GM19455 (cell line): ENCODE data around the gene FIGNL2.

Source experiments
- ATAC-seq: cut with Tn5 transposase; IDR thresholded peaks from one replicate; pipeline ENCODE4 v1.9.1; 2021; ENCODE audit not compliant: unreplicated experiment

Gene FIGNL2

GRCh38 chr12:51860986-51861385, 12.5 kb upstream of the FIGNL2 start:
- no peak for ATAC-seq

DNA sequence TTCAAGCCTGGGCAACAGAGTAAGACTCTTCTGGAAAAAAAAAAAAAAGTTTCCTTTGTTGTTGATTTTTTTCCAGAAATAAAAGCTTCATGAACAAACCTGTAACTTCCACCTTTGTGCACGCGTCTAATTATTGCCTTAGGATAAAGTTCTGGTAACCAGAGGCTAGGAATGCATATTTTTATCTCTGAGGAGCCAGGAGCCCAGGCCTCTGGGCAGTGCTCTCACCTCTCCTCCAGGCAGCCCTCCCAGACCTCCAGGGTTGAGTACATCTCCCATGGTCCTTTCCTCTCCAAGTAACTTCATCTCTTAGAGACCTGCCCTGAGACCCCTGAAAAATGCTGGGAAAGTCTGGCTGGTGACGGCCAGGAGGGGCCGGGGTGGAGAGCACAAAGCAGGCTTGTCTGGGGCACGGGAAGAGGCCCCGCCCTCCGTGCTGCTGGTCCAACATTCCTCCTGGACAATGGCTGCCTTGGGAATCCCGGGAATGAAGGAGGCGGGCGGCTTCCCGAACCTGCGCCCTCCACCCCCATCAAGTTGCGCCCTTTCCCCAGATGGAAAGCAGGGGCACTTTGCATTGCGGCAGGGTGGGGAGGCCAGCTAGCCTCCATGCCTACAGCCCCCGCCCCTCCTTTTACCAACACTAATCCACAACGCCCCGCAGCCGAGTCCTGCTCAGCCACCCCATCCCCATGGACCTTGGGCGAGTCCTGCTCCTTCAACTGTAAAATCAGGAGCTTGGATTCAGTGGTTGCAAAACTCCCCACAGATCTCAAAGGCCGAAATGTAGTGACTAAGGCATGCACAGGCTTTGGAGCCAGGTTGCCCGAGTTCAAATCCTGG, 7.3 kb upstream of the FIGNL2 start:
- no peak for ATAC-seq

- no peak for ATAC-seq
These were observed 4.1 kb upstream of the FIGNL2 start for GRCh38 chr12:51852404-51853137.

- no peak for ATAC-seq
These were observed 3.1 kb upstream of the FIGNL2 start for GRCh38 chr12:51851413-51852124.

DNA sequence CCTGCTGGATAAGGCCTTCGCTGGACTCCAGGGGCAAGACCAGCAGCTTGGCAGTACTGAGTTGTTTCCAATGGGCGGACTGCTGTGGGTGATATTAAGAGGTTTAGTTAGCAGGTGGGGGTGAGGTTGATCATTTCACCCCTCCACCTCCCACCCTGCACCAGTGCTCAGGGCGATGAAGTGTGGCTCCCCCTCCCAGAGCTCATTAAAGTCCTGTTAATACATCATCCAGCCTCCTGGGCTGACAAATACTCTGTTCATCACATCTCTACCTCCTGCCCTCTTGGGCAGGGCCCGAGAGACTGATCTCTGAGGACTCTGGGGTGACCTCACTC, 2.4 kb upstream of the FIGNL2 start:
- ATAC-seq: no peak

DNA sequence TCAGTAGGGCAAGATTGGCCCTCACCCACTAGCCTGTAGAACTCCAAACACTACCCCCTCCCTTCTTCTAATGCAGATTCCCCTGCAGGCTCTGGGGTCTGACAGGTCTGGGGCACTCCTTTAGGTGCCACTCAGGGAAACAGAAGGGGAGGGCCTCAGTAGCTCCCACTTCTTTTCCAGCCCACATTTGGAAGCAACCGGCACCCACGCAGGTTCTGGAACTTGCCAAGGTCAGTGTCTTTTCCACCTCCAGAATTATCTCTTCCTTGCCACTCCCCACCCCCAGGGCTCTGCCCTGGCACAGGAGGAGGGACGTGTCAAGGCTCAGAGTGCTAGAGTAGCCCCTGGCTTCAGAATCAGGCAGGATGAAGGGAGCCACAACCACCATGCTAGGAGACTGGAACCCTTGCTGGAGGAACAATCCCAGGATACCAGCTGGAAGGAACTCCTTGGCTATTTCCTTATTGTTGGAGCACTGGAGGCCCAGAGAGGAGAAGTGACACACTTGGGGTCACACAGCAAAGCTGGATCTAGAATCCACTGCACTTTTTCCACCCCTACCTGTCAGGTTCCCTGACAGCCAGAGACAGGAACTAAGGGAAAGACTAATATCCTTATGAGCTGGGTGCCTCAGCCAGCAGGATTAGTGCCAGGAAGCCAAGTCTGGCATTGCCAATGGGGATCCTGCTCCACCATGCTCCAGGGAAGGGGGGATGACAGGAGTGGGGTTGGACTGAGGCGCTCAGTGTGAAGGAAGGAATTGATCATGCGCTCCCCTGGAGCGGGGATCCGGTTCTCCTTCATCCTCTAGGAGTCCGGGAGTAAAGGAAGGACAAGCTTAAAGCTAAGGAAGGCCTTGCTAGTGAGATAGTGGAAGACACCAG, 1.8 kb upstream of the FIGNL2 start:
- no peak for ATAC-seq

DNA sequence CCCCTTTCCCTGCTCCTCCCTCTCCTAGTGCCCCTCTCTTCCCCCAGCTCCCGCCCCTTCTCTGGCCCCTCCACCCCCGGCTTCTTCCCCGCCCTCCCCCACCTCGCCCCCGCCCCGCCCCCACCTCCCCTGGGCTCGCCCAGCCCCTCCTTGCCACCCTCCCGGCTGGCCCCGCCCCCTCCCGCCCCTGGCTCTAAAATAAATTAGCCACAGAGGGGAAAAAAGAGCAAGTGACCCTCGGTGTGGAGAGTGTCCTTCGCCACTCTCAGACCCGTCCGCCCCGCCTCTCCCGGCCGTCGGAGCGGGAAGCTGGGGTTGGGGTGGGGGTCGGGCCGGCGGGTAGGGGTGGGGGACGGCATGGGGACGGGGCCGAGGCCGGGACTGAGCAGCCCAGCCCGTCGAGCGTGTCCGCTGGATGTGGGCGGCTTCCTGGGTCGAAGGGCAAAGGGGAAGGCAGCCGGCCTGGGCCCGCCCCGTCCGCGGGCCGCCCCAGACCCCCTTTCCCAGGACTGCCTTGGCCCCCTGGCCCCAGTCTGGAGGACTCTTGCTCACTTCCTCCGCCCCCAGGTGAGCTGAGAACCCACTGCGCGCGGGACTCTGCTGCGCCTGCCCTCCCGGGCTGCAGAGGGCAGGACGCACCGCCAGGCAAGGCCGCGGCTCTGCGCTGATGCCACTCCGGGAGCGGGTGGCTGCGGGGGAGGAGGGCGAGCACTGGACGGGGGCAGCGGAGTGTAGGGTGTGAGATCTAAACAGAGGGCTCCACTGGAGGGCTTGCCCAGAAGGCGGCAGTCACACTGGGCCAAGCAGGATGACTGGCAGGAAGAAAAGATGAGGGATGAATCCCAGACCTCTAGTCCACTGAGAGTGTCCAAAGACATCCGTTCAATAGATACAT, 570 bp upstream of the FIGNL2 start:
- ATAC-seq: no peak

GRCh38 chr12:51847643-51848325, 734 bp downstream of the FIGNL2 start:
- ATAC-seq: no peak

DNA sequence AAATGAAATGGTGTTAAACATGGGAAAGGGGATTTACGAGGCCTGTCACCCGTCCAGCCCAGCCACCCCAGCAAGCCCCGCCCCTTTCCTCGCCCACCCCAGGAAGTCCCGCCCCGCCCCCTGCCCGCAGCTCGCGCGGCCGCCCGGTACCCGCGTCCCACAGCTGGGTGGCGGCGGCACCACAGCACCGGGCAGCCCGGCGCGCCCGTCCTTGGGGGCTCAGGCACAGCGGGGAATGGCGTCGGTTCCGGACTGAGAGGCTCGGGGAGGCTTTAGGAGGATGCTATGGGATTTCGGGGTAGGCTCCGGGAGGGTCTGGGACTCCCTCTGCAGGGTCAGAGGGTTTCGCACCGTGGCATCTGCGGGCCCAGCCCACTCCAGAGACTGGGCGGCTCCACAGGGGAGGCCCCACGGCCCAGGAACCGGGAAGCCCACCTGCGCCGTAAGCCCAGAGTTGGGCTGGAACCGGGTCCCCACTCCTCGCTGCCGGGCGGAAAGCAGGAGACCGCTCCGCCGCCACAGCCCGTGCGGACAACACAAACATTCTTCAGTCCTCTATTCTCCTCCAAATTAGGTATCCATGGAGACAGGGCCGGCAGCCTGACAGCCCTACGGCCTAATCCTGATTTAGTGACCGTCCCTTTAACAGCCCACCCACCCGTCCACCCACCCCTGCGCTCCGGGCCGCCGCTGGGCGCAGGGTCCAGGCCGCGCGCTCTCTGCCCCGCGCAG, 1.4 kb downstream of the FIGNL2 start:
- ATAC-seq: no peak

DNA sequence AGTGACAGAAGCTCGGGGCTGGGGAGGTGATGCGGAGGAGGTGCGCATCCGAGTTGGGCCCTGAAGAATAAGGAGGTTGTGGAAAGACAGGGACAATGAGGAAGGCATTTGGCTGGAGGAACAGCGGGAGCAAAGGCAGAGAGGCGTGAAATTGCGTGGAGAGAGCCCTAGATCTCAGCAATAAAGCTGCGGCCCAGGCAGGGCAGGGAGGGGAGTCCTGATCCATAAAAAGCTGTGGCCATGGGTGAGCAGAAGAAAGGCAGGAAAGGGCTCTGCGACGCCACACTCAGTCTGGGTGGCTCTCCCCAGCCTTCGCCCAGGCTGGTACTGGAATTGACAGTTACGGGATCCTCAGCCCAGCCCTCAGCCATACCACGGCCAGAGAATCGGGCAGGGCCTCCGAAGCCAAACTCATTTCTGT, 2.2 kb downstream of the FIGNL2 start:
- no peak for ATAC-seq

- ATAC-seq: no peak
These were observed 3.0 kb downstream of the FIGNL2 start for GRCh38 chr12:51845482-51845881.

DNA sequence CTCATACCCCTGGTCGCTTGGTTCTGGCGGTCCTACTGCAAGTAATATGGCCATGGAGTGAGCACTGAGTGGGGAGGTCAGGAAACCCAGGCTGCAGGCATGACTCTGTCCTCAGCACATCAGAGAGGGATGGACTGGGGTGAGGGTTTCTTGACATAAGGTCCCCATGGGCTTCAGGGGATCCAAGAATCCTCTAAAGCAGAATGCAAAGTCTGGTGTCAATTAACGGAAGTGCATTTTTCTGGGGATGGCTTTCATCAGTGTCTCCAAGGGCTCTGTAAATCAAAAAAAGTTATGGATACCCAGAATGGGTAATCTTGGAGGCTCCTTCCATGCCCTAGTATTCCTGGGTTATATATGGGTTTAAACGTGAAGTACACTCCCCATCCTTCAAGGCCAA, 3.7 kb downstream of the FIGNL2 start:
- no peak for ATAC-seq

DNA sequence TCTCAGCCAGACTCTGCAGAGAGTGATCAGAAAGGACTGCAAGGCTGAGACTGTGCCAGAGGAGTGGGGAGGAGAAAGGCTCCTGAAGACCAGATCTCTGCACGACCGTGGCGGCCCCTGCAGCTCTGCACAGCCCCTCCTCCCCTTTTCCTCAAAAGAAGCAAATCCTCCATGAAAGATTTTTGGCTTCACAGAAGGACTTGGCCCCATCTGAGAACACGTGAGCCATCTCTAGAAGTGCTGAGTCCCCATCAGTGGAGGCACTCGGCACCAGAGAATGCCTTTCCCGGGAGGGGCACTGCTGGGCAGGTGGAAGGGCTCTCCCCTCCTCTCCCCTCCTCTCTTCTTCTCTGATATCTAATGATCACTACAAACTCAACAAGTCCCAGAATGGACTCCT, 6.8 kb downstream of the FIGNL2 start:
- ATAC-seq: no peak

GRCh38 chr12:51840966-51841365, 7.6 kb downstream of the FIGNL2 start:
- no peak for ATAC-seq

GRCh38 chr12:51839310-51839947, 9.1 kb downstream of the FIGNL2 start:
- ATAC-seq: no peak

DNA sequence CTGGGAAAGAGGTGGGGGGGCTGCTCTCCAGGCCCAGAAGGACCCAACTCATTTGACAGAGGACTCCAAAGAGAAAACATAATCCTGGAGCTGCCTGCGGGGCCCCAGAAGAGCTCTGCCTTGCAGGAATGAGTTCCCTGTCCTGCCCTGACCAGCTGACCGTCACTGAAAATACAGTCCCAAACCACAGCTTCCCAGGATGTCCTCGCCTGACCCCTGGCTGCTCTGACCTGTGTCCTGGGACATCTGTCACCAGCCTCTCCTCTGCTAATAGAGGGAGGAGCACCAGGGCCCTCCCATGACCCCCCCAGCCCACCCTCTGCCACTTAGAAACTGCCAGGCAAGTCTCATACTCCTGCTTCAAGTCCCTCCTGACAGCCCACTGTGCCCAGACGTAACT, 9.8 kb downstream of the FIGNL2 start:
- ATAC-seq: no peak

- ATAC-seq: no peak
These were observed 10.5 kb downstream of the FIGNL2 start for GRCh38 chr12:51838036-51838435.

DNA sequence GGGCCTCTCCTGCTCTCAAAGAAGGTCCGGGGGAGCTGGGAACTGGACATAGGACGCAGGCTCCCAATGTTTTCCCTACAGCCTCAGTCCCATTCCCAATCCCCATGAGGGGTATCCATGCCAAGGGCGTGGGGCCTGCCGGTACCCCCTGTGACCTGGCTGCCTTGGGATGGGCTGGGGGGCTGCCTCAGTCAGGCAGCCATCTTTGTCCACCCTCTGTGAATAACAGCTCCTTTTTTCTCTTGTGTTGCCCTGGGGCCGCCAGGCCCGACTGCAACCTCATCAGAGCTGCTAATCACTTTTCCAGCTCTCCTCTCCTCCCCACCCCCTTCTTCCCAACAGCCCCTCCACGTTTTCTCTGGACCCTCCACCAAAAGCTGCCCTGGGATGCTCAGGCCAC, 11.2 kb downstream of the FIGNL2 start:
- no peak for ATAC-seq
